Endothelial cell of umbilical vein (primary cell): ENCODE results near the gene SYNGR1. TPM values are rescaled to one million over a fixed set of nuclear protein-coding genes. Genes with fewer than 3 reads are reported as not detected.

ENCODE experiments used
- BruUV-seq: library from RNA; stranded (reverse); fragments of 400-500 nt; replicated peaks from 2 replicates; lab custom pipeline; 2021; lab: Mats Ljungman, UMichigan
- CTCF ChIA-PET: fragments of 300-600, 350-600 bp; sonication (Branson Sonifier 250); formaldehyde crosslinking; loops from one replicate; lab custom pipeline; 2021; ENCODE audit warnings: antibody characterized with exemption, inconsistent platforms; lab: Charles Lee
- POLR2A ChIA-PET: fragments of 300-600, 350-600 bp; sonication (Branson Sonifier 250); formaldehyde crosslinking; loops from one replicate; lab custom pipeline; 2021; ENCODE audit warnings: antibody characterized with exemption, inconsistent platforms; lab: Charles Lee
- DNase-seq: peaks from one replicate; pipeline ENCODE4 v3.0.0-alpha.2; 2011; ENCODE audit warnings: low read depth, low spot score
- FAIRE-seq: peaks from 2 replicates; lab custom pipeline; 2011; peaks lifted over from hg19 to GRCh38; lab: Jason Lieb, UNC
- H2AFZ ChIP-seq: 2 replicates; pipeline ENCODE4 v1.6.0; 2012; ENCODE audit warnings: low read depth, low read length, control low read depth, inconsistent platforms
- H3K27ac ChIP-seq: 2 replicates; pipeline ENCODE4 v1.5.1; 2011; ENCODE audit warnings: low read depth, mild to moderate bottlenecking, control low read depth, low read length, moderate library complexity; ENCODE audit not compliant: insufficient read depth
- H3K27me3 ChIP-seq, 2 experiments: 2 replicates each; pipeline versions ENCODE4 v1.6.0 to v1.6.1; 2011; ENCODE audit warnings: low read length in 2 of 2, mixed read lengths in 1 of 2; ENCODE audit not compliant: control insufficient read depth in 2 of 2, insufficient read depth in 2 of 2
- H3K36me3 ChIP-seq, 2 experiments: 2 replicates in 1 of 2; 3 replicates in 1 of 2; pipeline ENCODE4 v1.5.1; 2011; ENCODE audit warnings: low read length in 2 of 2, mild to moderate bottlenecking in 1 of 2, moderate library complexity in 1 of 2; ENCODE audit not compliant: control insufficient read depth in 2 of 2, insufficient read depth in 2 of 2; ENCODE audit errors: extremely low read depth in 1 of 2
- H3K4me1 ChIP-seq: 3 replicates; pipeline ENCODE4 v1.5.1; 2011; ENCODE audit warnings: mild to moderate bottlenecking, low read length; ENCODE audit not compliant: control insufficient read depth, insufficient read depth; ENCODE audit errors: extremely low read depth
- H3K4me2 ChIP-seq: 2 replicates; pipeline ENCODE4 v1.6.1; 2011; ENCODE audit warnings: low read length, control low read depth, mixed read lengths; ENCODE audit not compliant: insufficient read depth
- H3K4me3 ChIP-seq, 3 experiments: fragments of 200-600 bp in 1 of 3; sonication (generic), shearing (Covaris generic) in 1 of 3; replicated peaks in 1 of 3; 2 replicates each; pipeline ENCODE4 v1.5.1; 2011 to 2016; ENCODE audit warnings: control low read depth in 3 of 3, low read length in 3 of 3, mild to moderate bottlenecking in 2 of 3, inconsistent platforms in 1 of 3, low read depth in 1 of 3, moderate library complexity in 1 of 3; ENCODE audit not compliant: insufficient read depth in 1 of 3
- H3K79me2 ChIP-seq: 2 replicates; pipeline ENCODE4 v1.6.0; 2012; ENCODE audit warnings: low read length, inconsistent platforms; ENCODE audit not compliant: control insufficient read depth, insufficient read depth
- H3K9ac ChIP-seq: replicated peaks from 2 replicates; pipeline ENCODE3; 2011; ENCODE audit warnings: low read length, control low read depth; ENCODE audit not compliant: insufficient read depth; ENCODE audit errors: extremely low read depth
- H3K9me1 ChIP-seq: replicated peaks from 3 replicates; pipeline ENCODE4 v1.6.0; 2011; ENCODE audit warnings: mild to moderate bottlenecking, low read length; ENCODE audit not compliant: control insufficient read depth, insufficient read depth; ENCODE audit errors: extremely low read depth
- H3K9me3 ChIP-seq: replicated peaks from 2 replicates; pipeline ENCODE4 v1.5.1; 2012; ENCODE audit warnings: low read length, inconsistent platforms; ENCODE audit not compliant: control insufficient read depth, insufficient read depth
- H4K20me1 ChIP-seq: replicated peaks from 2 replicates; pipeline ENCODE3; 2011; ENCODE audit warnings: mild to moderate bottlenecking, low read length; ENCODE audit not compliant: control insufficient read depth, insufficient read depth; ENCODE audit errors: extremely low read depth
- EZH2 ChIP-seq: IDR thresholded peaks from 2 replicates; pipeline ENCODE4 v1.6.1; 2012; ENCODE audit warnings: borderline replicate concordance, low read depth, mild to moderate bottlenecking, moderate library complexity, low read length, inconsistent platforms; ENCODE audit not compliant: severe bottlenecking
- FOS ChIP-seq: IDR thresholded peaks from 2 replicates; pipeline ENCODE4 v1.6.1; 2011; ENCODE audit warnings: mild to moderate bottlenecking, low read length, moderate library complexity, borderline replicate concordance; ENCODE audit not compliant: insufficient read depth
- GATA2 ChIP-seq: IDR thresholded peaks from 2 replicates; pipeline ENCODE4 v1.7.0; 2011; ENCODE audit warnings: low read depth, mild to moderate bottlenecking, moderate library complexity, mixed read lengths, low read length; ENCODE audit not compliant: insufficient read length, insufficient read depth
- JUN ChIP-seq: IDR thresholded peaks from 2 replicates; pipeline ENCODE4 v1.6.1; 2011; ENCODE audit warnings: borderline replicate concordance, low read depth; ENCODE audit not compliant: insufficient read length, insufficient read depth
- MAX ChIP-seq: IDR thresholded peaks from 2 replicates; pipeline ENCODE4 v1.6.1; 2011; ENCODE audit not compliant: insufficient read depth, insufficient read length
- MYC ChIP-seq: IDR thresholded peaks from one replicate; pipeline ENCODE4 v1.6.1; 2011; ENCODE audit warnings: mild to moderate bottlenecking, low read depth, low read length
- POLR2A ChIP-seq: IDR thresholded peaks from 2 replicates; pipeline ENCODE4 v1.6.1; 2012; ENCODE audit warnings: low read depth, mild to moderate bottlenecking, control low read depth, low read length
- POLR2AphosphoS5 ChIP-seq: IDR thresholded peaks from 2 replicates; pipeline ENCODE4 v1.6.1; 2012; ENCODE audit warnings: low read depth, mild to moderate bottlenecking, control low read depth, low read length, moderate library complexity; ENCODE audit not compliant: insufficient read depth
- dilution Hi-C: fragments of 300-500 bp; cut with MboI; formaldehyde crosslinking; loops from one replicate; pipeline ENCODE4 v1.15.0; 2019; ENCODE audit warnings: low sequenced_read_pairs; ENCODE audit not compliant: extremely low pct_ligation_motif_present
- intact Hi-C: fragments of 100-400 bp; cut with micrococcal nuclease; formaldehyde crosslinking; loops from one replicate; pipeline ENCODE4 v1.10.0; 2022
- polyA plus RNA-seq, 4 experiments: library from polyadenylated mRNA; depleted of rRNA in 3 of 4; stranded (reverse) in 3 of 4; unstranded in 1 of 4; fragments of >200 nt; gene quantifications; 2 replicates each; pipeline versions ENCODE4 v1.2.1 to v1.2.3, GENCODE V29; 2011 to 2012; ENCODE audit warnings: missing spikeins in 1 of 4
- total RNA-seq: library from RNA; stranded (reverse); gene quantifications from 2 replicates; pipeline ENCODE4 v1.2.3, GENCODE V29; 2021
- TF ChIP-seq, protein P1 (sequence below), 2 donors: IDR thresholded peaks; 1 replicate in 1 of 2; 2 replicates in 1 of 2; pipeline ENCODE4 v1.5.1; 2011; ENCODE audit warnings: low read length in 2 of 2, mild to moderate bottlenecking in 2 of 2, moderate library complexity in 2 of 2, control low read depth in 1 of 2, inconsistent platforms in 1 of 2, low read depth in 1 of 2; ENCODE audit not compliant: insufficient read depth in 1 of 2; ENCODE audit errors: extremely low read depth in 1 of 2

SYNGR1 gene
- total and polyA plus RNA-seq, 2 donors (not counting 3 experiments of a cell fraction or from before 2014, with no cell fraction given): 3.8 to 10.2 TPM

DNA sequence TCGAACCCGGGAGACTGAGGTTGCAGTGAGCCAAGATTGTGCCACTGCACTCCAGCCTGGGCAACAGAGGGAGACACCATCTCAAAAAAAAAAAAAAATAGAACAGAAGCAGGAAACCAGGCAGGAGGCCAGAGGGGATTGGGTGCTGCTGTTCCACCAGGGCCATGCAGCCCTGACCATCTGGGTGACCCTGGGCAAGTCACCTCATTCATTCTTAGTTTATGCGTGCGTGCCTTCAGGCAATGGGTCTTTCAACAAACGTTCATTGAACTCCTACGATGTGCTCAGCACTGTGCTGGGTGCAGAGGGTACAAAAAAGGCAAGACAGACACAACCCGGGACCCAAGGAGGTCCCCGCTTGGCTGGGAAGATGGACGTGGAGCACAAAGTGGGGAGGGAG, 48.7 kb upstream of the SYNGR1 start:
- CTCF ChIA-PET: interaction anchor here (2.9 kb wide), 1 partner anchor 10 kb away, joined by 10 read pairs; no protein-coding TSS in a partner anchor
- intact Hi-C loops: no loop called here

More for the DNA sequence above, 48.7 kb upstream of the SYNGR1 start:
- Histone ChIP-seq H3K4me2 (no peak overlapping the region), H4K20me1 (no peaks in the 10 kb centered on the region), H3K36me3 (no peaks in the 10 kb centered on the region), H3K4me1 (peaks cover 10% of the 10 kb centered on the region), H3K9me1 (no peaks in the 10 kb centered on the region), H2AFZ (no peak overlapping the region), H3K9ac (no peak overlapping the region), H3K9me3 (no peaks in the 10 kb centered on the region), H3K4me3 (no peak overlapping the region), H3K79me2 (no peaks in the 10 kb centered on the region), H3K27ac (no peak overlapping the region), H3K27me3 (no peaks in the 10 kb centered on the region)
- POLR2A ChIA-PET: no interaction called here
- TF ChIP-seq JUN (no peak), EZH2 (no peak), POLR2A (no peak), MAX (no peak), FOS (no peak), POLR2AphosphoS5 (no peak), GATA2 (no peak), MYC (no peak)
- TF ChIP-seq, protein P1, sequence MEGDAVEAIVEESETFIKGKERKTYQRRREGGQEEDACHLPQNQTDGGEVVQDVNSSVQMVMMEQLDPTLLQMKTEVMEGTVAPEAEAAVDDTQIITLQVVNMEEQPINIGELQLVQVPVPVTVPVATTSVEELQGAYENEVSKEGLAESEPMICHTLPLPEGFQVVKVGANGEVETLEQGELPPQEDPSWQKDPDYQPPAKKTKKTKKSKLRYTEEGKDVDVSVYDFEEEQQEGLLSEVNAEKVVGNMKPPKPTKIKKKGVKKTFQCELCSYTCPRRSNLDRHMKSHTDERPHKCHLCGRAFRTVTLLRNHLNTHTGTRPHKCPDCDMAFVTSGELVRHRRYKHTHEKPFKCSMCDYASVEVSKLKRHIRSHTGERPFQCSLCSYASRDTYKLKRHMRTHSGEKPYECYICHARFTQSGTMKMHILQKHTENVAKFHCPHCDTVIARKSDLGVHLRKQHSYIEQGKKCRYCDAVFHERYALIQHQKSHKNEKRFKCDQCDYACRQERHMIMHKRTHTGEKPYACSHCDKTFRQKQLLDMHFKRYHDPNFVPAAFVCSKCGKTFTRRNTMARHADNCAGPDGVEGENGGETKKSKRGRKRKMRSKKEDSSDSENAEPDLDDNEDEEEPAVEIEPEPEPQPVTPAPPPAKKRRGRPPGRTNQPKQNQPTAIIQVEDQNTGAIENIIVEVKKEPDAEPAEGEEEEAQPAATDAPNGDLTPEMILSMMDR (IDR thresholded peaks at IDR 0.05; ENCODE audit: extremely low read depth in 1 of 2, insufficient read depth in 1 of 2, low read depth in 1 of 2, low read length in 2 of 2): no peak
- BruUV-seq: no TSS peak
- no peak for FAIRE-seq
- dilution Hi-C loops: no loop called here
- no peak for DNase-seq
